Activated naive CD8-positive, alpha-beta T cell treated with anti-CD3 and anti-CD28 coated beads, Interleukin-2, amount 50 U/mL, for 16 hours (primary cell): ENCODE measurements around the gene INPP5A.
"Not testable (repeated sequence)": the region's sequence is repeated elsewhere in the genome, so short reads cannot be mapped to it uniquely, and the experiment has no call there.

Source experiments
- DNase-seq: peaks from one replicate; pipeline ENCODE4 v3.0.0-alpha.2; 2020; ENCODE audit warnings: low read depth, low spot score

The INPP5A gene

GRCh38 chr10:132503581-132504421 lies 33.8 kb upstream of the INPP5A start:
- no peak for DNase-seq

GRCh38 chr10:132504501-132505272 lies 32.9 kb upstream of the INPP5A start:
- no peak for DNase-seq

GRCh38 chr10:132505546-132505945 lies 32.0 kb upstream of the INPP5A start:
- not testable (repeated sequence) for DNase-seq

GRCh38 chr10:132506711-132507408 lies 30.7 kb upstream of the INPP5A start:
- DNase-seq: no peak

GRCh38 chr10:132507409-132507955 lies 30.1 kb upstream of the INPP5A start:
- DNase-seq: no peak

GRCh38 chr10:132507956-132508490 lies 29.6 kb upstream of the INPP5A start:
- DNase-seq: no peak

- DNase-seq: no peak
Observed at GRCh38 chr10:132508581-132509443, 28.8 kb upstream of the INPP5A start.

- DNase-seq: no peak
Observed at GRCh38 chr10:132509506-132510173, 27.9 kb upstream of the INPP5A start.

- no peak for DNase-seq
Observed at GRCh38 chr10:132510174-132510611, 27.4 kb upstream of the INPP5A start.

GRCh38 chr10:132511121-132512051 lies 26.2 kb upstream of the INPP5A start:
- no peak for DNase-seq

GRCh38 chr10:132512052-132512442 lies 25.5 kb upstream of the INPP5A start:
- no peak for DNase-seq

GRCh38 chr10:132512693-132513345 lies 24.8 kb upstream of the INPP5A start:
- DNase-seq: no peak

- DNase-seq: no peak
Observed at GRCh38 chr10:132514821-132515520, 22.6 kb upstream of the INPP5A start.

- DNase-seq: no peak
Observed at GRCh38 chr10:132515811-132516726, 21.5 kb upstream of the INPP5A start.

- DNase-seq: no peak
Observed at GRCh38 chr10:132516771-132517725, 20.5 kb upstream of the INPP5A start.
